OCI-LY7 (cell line): ENCODE data around the gene NFKBIB. TPM values are rescaled to one million over a fixed set of nuclear protein-coding genes. Genes with fewer than 3 reads are reported as not detected.

ENCODE experiments used
- BruUV-seq: library from RNA; stranded (reverse); fragments of 400-500 nt; replicated peaks from 2 replicates; lab custom pipeline; 2021; lab: Mats Ljungman, UMichigan
- CTCF ChIA-PET: fragments of 300-600 bp; sonication (Branson Sonifier 250); formaldehyde crosslinking; loops from one replicate; lab custom pipeline; 2022; ENCODE audit warnings: antibody characterized with exemption; ENCODE audit not compliant: unreplicated experiment; lab: Charles Lee
- POLR2A ChIA-PET: fragments of 300-600 bp; sonication (Branson Sonifier 250); formaldehyde crosslinking; loops from one replicate; lab custom pipeline; 2022; ENCODE audit warnings: antibody characterized with exemption; lab: Charles Lee
- DNase-seq: peaks from one replicate; pipeline ENCODE4 v3.0.0-alpha.2; 2015; ENCODE audit warnings: low spot score
- H2AFZ ChIP-seq: fragments of 200-600 bp; sonication (generic), shearing (Covaris generic); 2 replicates; pipeline ENCODE4 v1.6.1; 2014; ENCODE audit warnings: mild to moderate bottlenecking, antibody characterized with exemption, low read length, moderate library complexity
- H3K27ac ChIP-seq: fragments of 200-600 bp; sonication (generic); 2 replicates; pipeline ENCODE4 v1.5.1; 2014; ENCODE audit warnings: mixed run types, low read depth, mild to moderate bottlenecking, moderate library complexity, low read length, inconsistent platforms; ENCODE audit not compliant: poor library complexity, severe bottlenecking
- H3K36me3 ChIP-seq: fragments of 200-600 bp; sonication (generic); 2 replicates; pipeline ENCODE4 v1.6.1; 2014; ENCODE audit warnings: mild to moderate bottlenecking, antibody characterized with exemption, low read length, moderate library complexity, mixed read lengths; ENCODE audit not compliant: insufficient read depth
- H3K4me1 ChIP-seq: fragments of 200-600 bp; sonication (generic); 2 replicates; pipeline ENCODE4 v1.5.1; 2014; ENCODE audit warnings: mild to moderate bottlenecking, low read length; ENCODE audit not compliant: insufficient read depth, poor library complexity, severe bottlenecking
- H3K4me2 ChIP-seq: fragments of 200-600 bp; sonication (generic); 2 replicates; pipeline ENCODE4 v1.6.1; 2014; ENCODE audit warnings: mild to moderate bottlenecking, low read length
- H3K4me3 ChIP-seq: fragments of 200-600 bp; sonication (generic); 2 replicates; pipeline ENCODE4 v1.5.1; 2014; ENCODE audit warnings: mild to moderate bottlenecking, low read depth, low read length; ENCODE audit not compliant: poor library complexity, severe bottlenecking
- H3K79me2 ChIP-seq: fragments of 200-600 bp; sonication (generic); 2 replicates; pipeline ENCODE4 v1.6.1; 2016; ENCODE audit warnings: low read depth, mild to moderate bottlenecking, low read length, moderate library complexity, mixed read lengths; ENCODE audit not compliant: insufficient read depth
- H3K9me2 ChIP-seq: fragments of 200-600 bp; sonication (generic); 2 replicates; pipeline ENCODE4 v1.6.1; 2016; ENCODE audit warnings: mild to moderate bottlenecking, low read length, mixed read lengths; ENCODE audit not compliant: insufficient read depth
- H3K9me3 ChIP-seq: fragments of 200-600 bp; sonication (generic); 2 replicates; pipeline ENCODE4 v1.6.1; 2014; ENCODE audit warnings: mild to moderate bottlenecking, mixed run types, low read length, mixed read lengths
- H4K20me1 ChIP-seq: fragments of 200-600 bp; sonication (generic); 2 replicates; pipeline ENCODE4 v1.6.1; 2014; ENCODE audit warnings: mild to moderate bottlenecking, antibody characterized with exemption, low read length, moderate library complexity, mixed read lengths; ENCODE audit not compliant: insufficient read depth
- CTCF ChIP-seq: fragments of 200-600 bp; sonication (generic); conservative IDR thresholded peaks from 2 replicates; pipeline ENCODE4 v1.5.1; 2014; ENCODE audit warnings: mild to moderate bottlenecking, antibody characterized with exemption, low read length, moderate library complexity, mixed read lengths
- EZH2phosphoT487 ChIP-seq: fragments of 200-600 bp; sonication (generic); IDR thresholded peaks from 2 replicates; pipeline ENCODE4 v1.6.1; 2018; ENCODE audit warnings: low read depth, borderline replicate concordance, mild to moderate bottlenecking, mixed run types, antibody characterized with exemption, low read length, moderate library complexity, mixed read lengths
- intact Hi-C: fragments of 100-400 bp; cut with micrococcal nuclease; formaldehyde crosslinking; loops from one replicate; pipeline ENCODE4 v1.10.0; 2022; ENCODE audit not compliant: unreplicated experiment
- total RNA-seq, 2 experiments: library from RNA; depleted of rRNA in 1 of 2; stranded (reverse); fragments of >200 nt in 1 of 2; shearing (Covaris generic) in 1 of 2; gene quantifications; 2 replicates each; pipeline ENCODE4 v1.2.3, GENCODE V29; 2014 to 2022

The NFKBIB gene
- total RNA-seq, 2 experiments from 2014 or later: 20.4 to 25.3 TPM

- DNase-seq: no peak
- H3K9me2 ChIP-seq: no peaks in the 10 kb centered on the region
- H3K79me2 ChIP-seq: no peaks in the 10 kb centered on the region
- ChIA-PET POLR2A (interaction anchor here (0.6 kb wide), 1 partner anchor 105 kb away, joined by 5 read pairs; no protein-coding TSS in a partner anchor), CTCF (no interaction called here)
- peaks cover 18% of the 10 kb centered on the region for H3K36me3 ChIP-seq
- no peak overlapping the region for H2AFZ ChIP-seq
- no peak overlapping the region for H3K27ac ChIP-seq
- no TSS peak for BruUV-seq
- TF ChIP-seq CTCF: no peak
- no peak for TF ChIP-seq EZH2phosphoT487
- no peaks in the 10 kb centered on the region for H4K20me1 ChIP-seq
- H3K4me3 ChIP-seq: no peak overlapping the region
- intact Hi-C loops: no loop called here
- H3K9me3 ChIP-seq: no peaks in the 10 kb centered on the region
- H3K4me2 ChIP-seq: no peak overlapping the region
- no peaks in the 10 kb centered on the region for H3K4me1 ChIP-seq
Observed at GRCh38 chr19:38911388-38912001, 11.7 kb downstream of the NFKBIB start.

- TF ChIP-seq CTCF: no peak
- TF ChIP-seq EZH2phosphoT487: no peak
- no peak for DNase-seq
- Histone ChIP-seq H2AFZ (no peak overlapping the region), H3K27ac (no peak overlapping the region), H3K79me2 (no peaks in the 10 kb centered on the region), H3K4me1 (no peaks in the 10 kb centered on the region), H3K9me3 (no peaks in the 10 kb centered on the region), H3K36me3 (peaks cover 5% of the 10 kb centered on the region; the same call in 1 of the 2 replicates), H4K20me1 (no peaks in the 10 kb centered on the region), H3K9me2 (no peaks in the 10 kb centered on the region), H3K4me2 (no peak overlapping the region), H3K4me3 (no peak overlapping the region)
- intact Hi-C loops: no loop called here
- CTCF ChIA-PET: no interaction called here
- BruUV-seq: no TSS peak
- POLR2A ChIA-PET: interaction anchor here (0.6 kb wide), 1 partner anchor 110 kb away, joined by 4 read pairs; no protein-coding TSS in a partner anchor
Observed at GRCh38 chr19:38912600-38913514, 13.1 kb downstream of the NFKBIB start.
